SH-SY5Y (cell line): ENCODE results near the gene POFUT1.

ENCODE experiments used
- GATA2 ChIP-seq: IDR thresholded peaks from 2 replicates; pipeline ENCODE4 v1.6.1; 2011; ENCODE audit warnings: mild to moderate bottlenecking, low read depth, low read length
- GATA3 ChIP-seq: IDR thresholded peaks from 2 replicates; pipeline ENCODE4 v1.6.1; 2011; ENCODE audit warnings: low read depth, mild to moderate bottlenecking, low read length, moderate library complexity

DNA sequence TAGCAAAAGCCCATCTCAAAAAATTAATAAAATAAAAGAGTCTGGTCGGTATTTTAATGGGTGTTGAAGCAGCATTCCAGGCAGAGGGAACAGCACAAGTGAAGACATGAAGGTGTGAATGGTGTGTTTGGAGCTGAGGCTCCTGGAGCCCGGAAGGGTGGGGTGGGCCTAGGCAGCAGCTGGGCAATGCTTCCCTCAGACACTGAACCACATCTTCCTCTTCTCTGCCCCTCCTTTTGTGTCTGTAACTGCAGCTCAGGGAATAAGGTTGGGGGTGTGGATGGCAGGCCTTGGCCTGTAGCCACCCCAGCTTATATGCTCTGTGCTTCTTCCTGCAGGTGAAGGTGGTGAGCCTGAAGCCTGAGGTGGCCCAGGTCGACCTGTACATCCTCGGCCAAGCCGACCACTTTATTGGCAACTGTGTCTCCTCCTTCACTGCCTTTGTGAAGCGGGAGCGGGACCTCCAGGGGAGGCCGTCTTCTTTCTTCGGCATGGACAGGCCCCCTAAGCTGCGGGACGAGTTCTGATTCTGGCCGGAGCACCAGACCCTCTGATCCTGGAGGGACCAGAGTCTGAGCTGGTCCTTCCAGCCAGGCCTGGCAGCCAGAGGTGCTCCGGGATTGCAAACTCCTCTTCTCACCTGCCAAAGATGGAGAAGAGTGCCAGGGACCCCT, 26.6 kb downstream of the POFUT1 start:
- TF ChIP-seq GATA2, result no peak
- no peak for TF ChIP-seq GATA3
